Neuronal stem cell (in vitro differentiated cells): ENCODE data around the gene INPP5J.

Experiments used
- DNase-seq: peaks from one replicate; pipeline ENCODE4 v3.0.0-alpha.2; 2013; ENCODE audit warnings: low spot score
- H2AFZ ChIP-seq: one replicate; pipeline ENCODE4 v1.6.1; 2013; ENCODE audit warnings: mild to moderate bottlenecking, low read length, inconsistent platforms
- H2AK5ac ChIP-seq: 2 replicates; pipeline ENCODE4 v1.6.1; 2013; ENCODE audit warnings: low read depth, mild to moderate bottlenecking, inconsistent platforms, low read length, moderate library complexity, mixed read lengths
- H2BK120ac ChIP-seq: 2 replicates; pipeline ENCODE4 v1.6.1; 2013; ENCODE audit warnings: low read depth, mild to moderate bottlenecking, inconsistent platforms, low read length, moderate library complexity, mixed read lengths
- H2BK12ac ChIP-seq: one replicate; pipeline ENCODE4 v1.6.1; 2013; ENCODE audit warnings: low read length, inconsistent platforms
- H2BK15ac ChIP-seq: 2 replicates; pipeline ENCODE4 v1.6.1; 2013; ENCODE audit warnings: mild to moderate bottlenecking, low read length, inconsistent platforms, mixed read lengths
- H2BK5ac ChIP-seq: one replicate; pipeline ENCODE4 v1.6.1; 2013; ENCODE audit warnings: inconsistent platforms, mild to moderate bottlenecking, low read length, moderate library complexity
- H3K14ac ChIP-seq: one replicate; pipeline ENCODE4 v1.6.1; 2013; ENCODE audit warnings: low read length, inconsistent platforms
- H3K18ac ChIP-seq: 2 replicates; pipeline ENCODE4 v1.6.1; 2013; ENCODE audit warnings: low read length, inconsistent platforms
- H3K23ac ChIP-seq: 2 replicates; pipeline ENCODE4 v1.6.1; 2013; ENCODE audit warnings: low read depth, mild to moderate bottlenecking, mixed read lengths, low read length, inconsistent platforms; ENCODE audit not compliant: poor library complexity
- H3K27ac ChIP-seq: replicated peaks from 3 replicates; pipeline ENCODE4 v1.5.1; 2013; ENCODE audit warnings: low read length, inconsistent platforms
- H3K27me3 ChIP-seq, 3 experiments: 2 replicates each; pipeline ENCODE4 v1.6.1; 2013; ENCODE audit warnings: low read length in 3 of 3, mild to moderate bottlenecking in 2 of 3, inconsistent platforms in 1 of 3, low read depth in 1 of 3, mixed read lengths in 1 of 3, moderate library complexity in 1 of 3; ENCODE audit not compliant: control insufficient read depth in 3 of 3, insufficient read depth in 3 of 3
- H3K36me3 ChIP-seq, 2 donors: replicated peaks in 1 of 2; 2 replicates each; pipeline ENCODE4 v1.6.1; 2013; ENCODE audit warnings: low read length in 2 of 2; ENCODE audit not compliant: control insufficient read depth in 2 of 2, insufficient read depth in 2 of 2
- H3K4ac ChIP-seq: 2 replicates; pipeline ENCODE4 v1.6.1; 2013; ENCODE audit warnings: inconsistent platforms, mild to moderate bottlenecking, low read length, moderate library complexity
- H3K4me1 ChIP-seq, 2 donors: 1 replicate in 1 of 2; 2 replicates in 1 of 2; pipeline ENCODE4 v1.6.1; 2013; ENCODE audit warnings: low read length in 2 of 2, low read depth in 1 of 2; ENCODE audit not compliant: control insufficient read depth in 2 of 2, insufficient read depth in 1 of 2
- H3K4me2 ChIP-seq: one replicate; pipeline ENCODE4 v1.6.1; 2013; ENCODE audit warnings: mild to moderate bottlenecking, low read length, inconsistent platforms; ENCODE audit not compliant: insufficient read depth, poor library complexity, severe bottlenecking
- H3K4me3 ChIP-seq, 2 donors: 2 replicates each; pipeline ENCODE4 v1.5.1; 2013; ENCODE audit warnings: low read length in 2 of 2, mild to moderate bottlenecking in 2 of 2, inconsistent platforms in 1 of 2, moderate library complexity in 1 of 2
- H3K79me1 ChIP-seq: one replicate; pipeline ENCODE4 v1.6.1; 2013; ENCODE audit warnings: low read depth, mild to moderate bottlenecking, inconsistent platforms, low read length, moderate library complexity
- H3K9ac ChIP-seq: one replicate; pipeline ENCODE4 v1.6.1; 2013; ENCODE audit warnings: mild to moderate bottlenecking, low read depth, low read length, inconsistent platforms; ENCODE audit not compliant: poor library complexity
- H3K9me3 ChIP-seq, 2 donors: replicated peaks in 1 of 2; 2 replicates each; pipeline versions ENCODE3 to v1.6.1; 2013; ENCODE audit warnings: low read length in 2 of 2, mild to moderate bottlenecking in 2 of 2, inconsistent platforms in 1 of 2, low read depth in 1 of 2, mixed read lengths in 1 of 2, moderate library complexity in 1 of 2; ENCODE audit not compliant: control insufficient read depth in 2 of 2, insufficient read depth in 1 of 2
- H4K8ac ChIP-seq: one replicate; pipeline ENCODE4 v1.6.1; 2013; ENCODE audit warnings: low read depth, mild to moderate bottlenecking, inconsistent platforms, low read length, moderate library complexity
- H4K91ac ChIP-seq: one replicate; pipeline ENCODE4 v1.6.1; 2013; ENCODE audit warnings: low read length, low read depth, mild to moderate bottlenecking, inconsistent platforms; ENCODE audit not compliant: poor library complexity
- WGBS, 2 donors: extraction: QIAGEN DNeasy Blood & Tissue Kit; methylation state at CpG; one replicate each; pipeline ENCODE4 v1.1.7; 2013; ENCODE audit warnings: missing lambda C conversion rate in 2 of 2, mixed read lengths in 1 of 2; ENCODE audit not compliant: insufficient read length in 2 of 2, insufficient replicate concordance in 1 of 2; ENCODE audit errors: extremely low coverage in 2 of 2; 5-methylcytosine and 5-hydroxymethylcytosine counted together

Gene INPP5J

GRCh38 chr22:31120230-31120629 is 2.5 kb upstream of the INPP5J start:
- no peak overlapping the region for H2BK120ac ChIP-seq
- H3K23ac ChIP-seq: no peak overlapping the region
- H3K27ac ChIP-seq: no peak overlapping the region
- H2BK15ac ChIP-seq: no peak overlapping the region
- H3K4me3 ChIP-seq: no peak overlapping the region
- H4K8ac ChIP-seq: no peak overlapping the region
- H4K91ac ChIP-seq: no peak overlapping the region
- DNase-seq: no peak
- no peaks in the 10 kb centered on the region for H3K9me3 ChIP-seq
- H3K4me2 ChIP-seq: no peak overlapping the region
- no peak overlapping the region for H3K14ac ChIP-seq
- H3K4ac ChIP-seq: no peak overlapping the region
- peaks cover 0 to 11% of the 10 kb centered on the region in 2 donors for H3K4me1 ChIP-seq
- no peak overlapping the region for H3K9ac ChIP-seq
- peak overlapping the region; percentile 32 for H2AK5ac ChIP-seq
- peak overlapping the region; percentile 32 for H3K18ac ChIP-seq
- peaks cover 2% of the 10 kb centered on the region for H3K79me1 ChIP-seq
- H2AFZ ChIP-seq: peak overlapping the region; percentile 30
- no peak overlapping the region for H2BK12ac ChIP-seq
- WGBS, 2 donors: no CpG with 5 or more reads among the region's 5 CpGs
- no peaks in the 10 kb centered on the region for H3K36me3 ChIP-seq
- H3K27me3 ChIP-seq: peaks cover 0 to 31% (median 0%) of the 10 kb centered on the region in 3 experiments
- H2BK5ac ChIP-seq: no peak overlapping the region

- Histone ChIP-seq H2AFZ (no peak overlapping the region), H3K36me3 (no peaks in the 10 kb centered on the region), H3K79me1 (peaks cover 2% of the 10 kb centered on the region), H3K27me3 (peaks cover 0 to 31% (median 0%) of the 10 kb centered on the region in 3 experiments), H2BK12ac (no peak overlapping the region), H2BK120ac (no peak overlapping the region), H3K4me1 (peaks cover 0 to 11% of the 10 kb centered on the region in 2 donors), H2BK15ac (no peak overlapping the region), H3K9me3 (no peaks in the 10 kb centered on the region), H3K4me2 (no peak overlapping the region), H3K27ac (no peak overlapping the region), H3K14ac (no peak overlapping the region), H3K4me3 (no peak overlapping the region), H2AK5ac (no peak overlapping the region), H3K23ac (no peak overlapping the region), H2BK5ac (no peak overlapping the region), H3K4ac (no peak overlapping the region), H4K91ac (no peak overlapping the region), H3K18ac (no peak overlapping the region), H4K8ac (no peak overlapping the region), H3K9ac (no peak overlapping the region)
- no CpG with 5 or more reads among the region's 1 CpG for WGBS, 2 donors
- DNase-seq: no peak
These were observed 2.1 kb upstream of the INPP5J start for GRCh38 chr22:31120642-31121041.

- H2BK5ac ChIP-seq: no peak overlapping the region
- H2BK12ac ChIP-seq: no peak overlapping the region
- H2BK120ac ChIP-seq: no peak overlapping the region
- no CpG with 5 or more reads among the region's 4 CpGs for WGBS, 2 donors
- H2BK15ac ChIP-seq: no peak overlapping the region
- H3K4me1 ChIP-seq: peaks cover 0 to 11% of the 10 kb centered on the region in 2 donors
- peaks cover 0 to 31% (median 0%) of the 10 kb centered on the region in 3 experiments for H3K27me3 ChIP-seq
- no peak overlapping the region for H2AFZ ChIP-seq
- H3K79me1 ChIP-seq: peaks cover 2% of the 10 kb centered on the region
- no peak overlapping the region for H3K4me3 ChIP-seq
- no peak overlapping the region for H3K4me2 ChIP-seq
- H4K8ac ChIP-seq: no peak overlapping the region
- no peaks in the 10 kb centered on the region for H3K36me3 ChIP-seq
- H3K27ac ChIP-seq: no peak overlapping the region
- H3K14ac ChIP-seq: no peak overlapping the region
- H3K4ac ChIP-seq: no peak overlapping the region
- no peak for DNase-seq
- H4K91ac ChIP-seq: no peak overlapping the region
- no peak overlapping the region for H2AK5ac ChIP-seq
- no peak overlapping the region for H3K9ac ChIP-seq
- no peak overlapping the region for H3K23ac ChIP-seq
- no peak overlapping the region for H3K18ac ChIP-seq
- no peaks in the 10 kb centered on the region for H3K9me3 ChIP-seq
These were observed 1.4 kb upstream of the INPP5J start for GRCh38 chr22:31121403-31121802.

GRCh38 chr22:31122196-31122531 is 602 bp upstream of the INPP5J start:
- Histone ChIP-seq H2BK5ac (no peak overlapping the region), H3K4me1 (peaks cover 0 to 11% of the 10 kb centered on the region in 2 donors), H3K4me3 (no peak overlapping the region), H2BK120ac (peak overlapping the region; percentile 61), H3K4ac (no peak overlapping the region), H4K8ac (no peak overlapping the region), H3K4me2 (no peak overlapping the region), H3K9me3 (no peaks in the 10 kb centered on the region), H2AFZ (peak overlapping the region; percentile 92), H3K27me3 (peaks cover 0 to 31% (median 0%) of the 10 kb centered on the region in 3 experiments), H4K91ac (no peak overlapping the region), H3K36me3 (no peaks in the 10 kb centered on the region), H2BK15ac (peak overlapping the region; percentile 90), H3K9ac (no peak overlapping the region), H3K14ac (no peak overlapping the region), H3K27ac (no peak overlapping the region), H3K79me1 (peaks cover 2% of the 10 kb centered on the region), H3K23ac (no peak overlapping the region), H2AK5ac (peak overlapping the region; percentile 93), H2BK12ac (peak overlapping the region; percentile 1), H3K18ac (peak overlapping the region; percentile 62)
- DNase-seq: no peak
- WGBS, 2 donors: no CpG with 5 or more reads among the region's 2 CpGs
